Common myeloid progenitor, CD34-positive (primary cell): Measurements from ENCODE around the gene TJP3.

ENCODE experiments used
- CTCF ChIA-PET: fragments of 350-600 bp; sonication (Branson Sonifier 250); formaldehyde crosslinking; loops from one replicate; lab custom pipeline; 2021; ENCODE audit warnings: antibody characterized with exemption; lab: Charles Lee
- POLR2A ChIA-PET: fragments of 350-600 bp; sonication (Branson Sonifier 250); formaldehyde crosslinking; loops from one replicate; lab custom pipeline; 2021; ENCODE audit warnings: antibody characterized with exemption; lab: Charles Lee
- DNase-seq, 3 donors: peaks; one replicate each; pipeline versions ENCODE4 v3.0.0 to v3.0.0-alpha.2; 2013
- H3K27ac ChIP-seq, 2 experiments: 1 replicate in 1 of 2; 2 replicates in 1 of 2; pipeline ENCODE4 v1.7.0; 2013; ENCODE audit warnings: inconsistent platforms in 2 of 2, low read length in 2 of 2, mild to moderate bottlenecking in 2 of 2, low read depth in 1 of 2, moderate library complexity in 1 of 2; ENCODE audit not compliant: severe bottlenecking in 2 of 2, insufficient read depth in 1 of 2, poor library complexity in 1 of 2
- H3K27me3 ChIP-seq, 5 experiments: replicated peaks in 2 of 5; 1 replicate in 3 of 5; 2 replicates in 2 of 5; pipeline versions ENCODE4 v1.6.1 to v1.7.0; 2013; ENCODE audit warnings: low read length in 4 of 5, mild to moderate bottlenecking in 2 of 5, moderate library complexity in 2 of 5, inconsistent platforms in 1 of 5; ENCODE audit not compliant: insufficient read depth in 5 of 5, control insufficient read depth in 4 of 5
- H3K36me3 ChIP-seq, 4 experiments: 1 replicate in 2 of 4; 2 replicates in 2 of 4; pipeline versions ENCODE4 v1.6.1 to v1.7.0; 2013; ENCODE audit warnings: low read length in 3 of 4, control low read depth in 1 of 4, mild to moderate bottlenecking in 1 of 4; ENCODE audit not compliant: control insufficient read depth in 4 of 4, insufficient read depth in 4 of 4
- H3K4me1 ChIP-seq, 4 experiments: 1 replicate in 3 of 4; 2 replicates in 1 of 4; pipeline versions ENCODE4 v1.6.1 to v1.7.1; 2013; ENCODE audit warnings: low read length in 3 of 4, mild to moderate bottlenecking in 3 of 4, control low read depth in 1 of 4, inconsistent platforms in 1 of 4, moderate library complexity in 1 of 4; ENCODE audit not compliant: control insufficient read depth in 4 of 4, insufficient read depth in 4 of 4; ENCODE audit errors: control extremely low read depth in 1 of 4
- H3K4me3 ChIP-seq, 7 experiments: 1 replicate in 4 of 7; 2 replicates in 3 of 7; pipeline versions ENCODE4 v1.5.1 to v1.7.0; 2013; ENCODE audit warnings: mild to moderate bottlenecking in 7 of 7, low read length in 6 of 7, moderate library complexity in 6 of 7, inconsistent platforms in 2 of 7, low read depth in 2 of 7, control low read depth in 1 of 7; ENCODE audit not compliant: insufficient read depth in 4 of 7, control insufficient read depth in 1 of 7; ENCODE audit errors: extremely low read depth in 1 of 7
- H3K9me3 ChIP-seq, 5 experiments: 1 replicate in 4 of 5; 2 replicates in 1 of 5; pipeline versions ENCODE4 v1.6.1 to v1.7.1; 2013; ENCODE audit warnings: low read length in 4 of 5, mild to moderate bottlenecking in 2 of 5, inconsistent platforms in 1 of 5, low read depth in 1 of 5, moderate library complexity in 1 of 5; ENCODE audit not compliant: control insufficient read depth in 4 of 5, insufficient read depth in 2 of 5; ENCODE audit errors: control extremely low read depth in 1 of 5
- WGBS: methylation state at CpG from one replicate; pipeline ENCODE4 v1.1.5; 2013; ENCODE audit not compliant: insufficient coverage; 5-methylcytosine and 5-hydroxymethylcytosine counted together

Gene TJP3

DNA sequence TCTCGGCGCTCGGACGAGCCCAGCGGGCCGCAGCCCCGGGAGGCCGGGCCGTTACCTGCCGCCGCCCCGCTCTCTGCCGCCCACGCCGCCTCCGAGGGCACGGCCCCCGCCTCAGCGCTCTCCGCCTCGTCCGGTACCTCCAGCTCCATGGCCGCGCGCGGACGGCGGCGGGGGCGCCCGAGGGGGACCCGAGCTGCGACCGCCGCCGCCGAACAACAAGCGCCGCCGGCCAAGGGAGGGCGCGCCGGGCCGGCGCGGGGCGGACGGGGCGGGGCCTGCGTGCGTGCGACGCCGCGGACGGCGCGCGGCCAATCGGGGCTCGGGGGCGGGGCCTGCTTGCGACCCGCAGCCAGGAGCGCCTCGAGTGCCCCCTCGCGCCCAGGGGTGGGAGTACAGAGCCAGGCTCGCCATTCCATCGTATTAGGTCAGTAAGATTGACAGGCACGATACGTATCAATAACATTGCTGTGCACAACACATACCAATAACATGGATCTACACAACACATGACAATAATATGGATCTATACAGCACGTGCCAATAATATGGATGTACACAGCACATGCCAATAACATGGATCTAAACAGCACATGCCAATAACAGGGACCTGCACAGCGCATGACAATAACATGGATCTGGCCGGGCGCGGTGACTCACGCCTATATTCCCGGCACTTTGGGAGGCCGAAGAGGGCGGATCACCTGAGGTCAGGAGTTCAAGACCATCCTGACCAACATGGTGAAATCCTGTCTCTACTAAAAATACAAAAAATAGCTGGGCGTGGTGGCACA is 7.7 kb upstream of the TJP3 start, which contains the start of gene PIP5K1C:
Gene PIP5K1C (minus strand): TSS at position 227 of the 791 bp plus-strand sequence. CDS start 78 bp downstream, at position 149.
- peak within 1 kb of the TSS in 1 of 2 experiments; percentile 70 for H3K27ac ChIP-seq
- CTCF ChIA-PET: interaction anchor here (1.2 to 2.1 kb wide), 7 partner anchors 8 to 39 kb away, joined by 3 to 12 read pairs (median 5); no protein-coding TSS in a partner anchor
- peaks cover 0 to 2% (median 0%) of the 10 kb centered on the region in 4 experiments for H3K36me3 ChIP-seq
- peak; percentile 84 to 89 (median 88) for DNase-seq
- no peaks in the 10 kb centered on the region for H3K9me3 ChIP-seq
- H3K27me3 ChIP-seq: no peaks in the 10 kb centered on the region
- POLR2A ChIA-PET: interaction anchor here (2.0 kb wide), 1 partner anchor 30 kb away, joined by 9 read pairs; no protein-coding TSS in a partner anchor
- WGBS: 4% methylated on average over 69 of the region's 82 CpGs
- peaks cover 0 to 28% (median 22%) of the 10 kb centered on the region in 4 experiments for H3K4me1 ChIP-seq
- H3K4me3 ChIP-seq: peak within 1 kb of the TSS; percentile 50 to 87 (median 75)

DNA sequence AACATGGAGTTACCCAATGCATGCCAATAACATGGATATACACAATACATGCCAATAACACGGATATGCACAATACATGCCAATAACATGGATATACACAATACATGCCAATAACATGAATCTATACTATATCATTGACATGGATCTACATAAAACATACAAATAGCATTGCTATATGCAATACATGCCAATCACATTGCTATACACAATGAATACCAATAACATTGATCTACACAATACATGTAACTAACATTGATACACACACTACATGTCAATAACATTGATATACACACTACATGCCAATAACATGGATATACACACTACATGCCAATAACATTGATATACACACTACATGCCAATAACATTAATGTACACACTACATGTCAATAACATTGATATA is 7.0 kb upstream of the TJP3 start:
- ChIA-PET POLR2A (no interaction called here), CTCF (interaction anchor here (1.2 to 2.1 kb wide), 4 partner anchors 9 to 34 kb away, joined by 3 to 12 read pairs (median 7); no protein-coding TSS in a partner anchor)
- Histone ChIP-seq H3K27ac (no peak overlapping the region), H3K36me3 (no peaks in the 10 kb centered on the region), H3K4me1 (peaks cover 0 to 28% (median 22%) of the 10 kb centered on the region in 4 experiments), H3K9me3 (no peaks in the 10 kb centered on the region), H3K27me3 (no peaks in the 10 kb centered on the region), H3K4me3 (no peak overlapping the region)
- DNase-seq: no peak
- 22% methylated on average over 1 of the region's 1 CpG for WGBS

DNA sequence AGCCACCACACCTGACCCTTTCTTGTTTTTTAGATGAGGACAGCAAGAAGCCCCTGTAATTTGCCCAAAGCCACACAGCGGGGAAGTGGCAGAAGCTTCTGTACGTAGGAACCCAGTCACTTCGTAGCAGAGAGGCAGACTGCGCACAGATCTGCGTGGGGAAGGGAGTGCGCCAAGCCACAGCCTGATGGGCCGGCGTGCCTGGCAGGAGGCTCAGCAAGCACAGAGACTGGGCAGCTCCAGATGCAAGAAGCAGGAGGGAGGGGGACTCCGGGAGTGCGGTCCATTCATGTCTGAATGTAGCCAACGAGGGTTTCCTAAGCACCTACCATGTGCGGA is 347 bp upstream of the TJP3 start:
- H3K27me3 ChIP-seq: peaks cover 0 to 3% (median 0%) of the 10 kb centered on the region in 5 experiments
- H3K4me3 ChIP-seq: no peak overlapping the region
- no peaks in the 10 kb centered on the region for H3K36me3 ChIP-seq
- peaks cover 0 to 15% (median 11%) of the 10 kb centered on the region in 4 experiments for H3K4me1 ChIP-seq
- POLR2A ChIA-PET: interaction anchor here (0.5 kb wide), 1 partner anchor 29 kb away, joined by 5 read pairs; no protein-coding TSS in a partner anchor
- CTCF ChIA-PET: interaction anchor here (1.2 to 2.8 kb wide), 5 partner anchors 11 to 141 kb away, joined by 4 to 10 read pairs (median 4); no protein-coding TSS in a partner anchor
- WGBS: 78% methylated on average over 12 of the region's 12 CpGs
- DNase-seq: no peak
- H3K9me3 ChIP-seq: no peaks in the 10 kb centered on the region
- no peak overlapping the region for H3K27ac ChIP-seq

DNA sequence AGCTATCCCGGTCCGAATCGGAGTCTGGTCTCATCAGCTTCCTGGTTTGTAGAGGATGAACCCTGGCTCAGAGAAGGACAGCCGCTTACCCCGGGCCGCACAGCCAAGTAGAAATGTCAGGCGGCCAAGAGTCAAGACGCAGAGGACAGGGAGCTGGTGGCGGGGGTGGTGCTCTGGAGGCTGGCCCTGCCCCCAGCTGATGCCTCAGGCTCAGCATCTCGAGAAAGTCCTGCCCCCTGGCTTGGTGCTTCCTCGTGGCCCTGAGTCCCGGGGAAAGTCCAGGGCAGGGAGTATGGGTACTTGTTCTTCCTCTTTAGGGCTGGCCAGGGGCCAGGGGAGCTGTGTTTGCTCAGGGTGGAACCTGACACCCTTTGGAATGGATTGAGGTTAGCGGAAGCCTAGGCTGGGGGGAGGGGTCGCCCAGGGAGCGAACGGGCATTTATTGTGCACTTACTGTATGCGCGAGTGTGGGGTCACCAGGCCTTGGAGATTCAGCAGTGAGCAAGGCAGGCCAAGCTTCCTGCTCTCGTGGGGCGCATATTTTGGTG is 2.2 kb downstream of the TJP3 start:
- ChIA-PET POLR2A (no interaction called here), CTCF (interaction anchor here (0.9 to 2.5 kb wide), 8 partner anchors 8 to 112 kb away, joined by 3 to 7 read pairs (median 4); partner anchors contain the start of gene MRPL54)
- Histone ChIP-seq H3K9me3 (no peaks in the 10 kb centered on the region), H3K27ac (no peak overlapping the region), H3K4me3 (no peak overlapping the region), H3K4me1 (peaks cover 0 to 21% (median 15%) of the 10 kb centered on the region in 4 experiments), H3K36me3 (no peaks in the 10 kb centered on the region), H3K27me3 (peaks cover 0 to 3% (median 0%) of the 10 kb centered on the region in 5 experiments)
- peak; percentile 63 to 89 (median 89) for DNase-seq
- WGBS: 35% methylated on average over 19 of the region's 20 CpGs

DNA sequence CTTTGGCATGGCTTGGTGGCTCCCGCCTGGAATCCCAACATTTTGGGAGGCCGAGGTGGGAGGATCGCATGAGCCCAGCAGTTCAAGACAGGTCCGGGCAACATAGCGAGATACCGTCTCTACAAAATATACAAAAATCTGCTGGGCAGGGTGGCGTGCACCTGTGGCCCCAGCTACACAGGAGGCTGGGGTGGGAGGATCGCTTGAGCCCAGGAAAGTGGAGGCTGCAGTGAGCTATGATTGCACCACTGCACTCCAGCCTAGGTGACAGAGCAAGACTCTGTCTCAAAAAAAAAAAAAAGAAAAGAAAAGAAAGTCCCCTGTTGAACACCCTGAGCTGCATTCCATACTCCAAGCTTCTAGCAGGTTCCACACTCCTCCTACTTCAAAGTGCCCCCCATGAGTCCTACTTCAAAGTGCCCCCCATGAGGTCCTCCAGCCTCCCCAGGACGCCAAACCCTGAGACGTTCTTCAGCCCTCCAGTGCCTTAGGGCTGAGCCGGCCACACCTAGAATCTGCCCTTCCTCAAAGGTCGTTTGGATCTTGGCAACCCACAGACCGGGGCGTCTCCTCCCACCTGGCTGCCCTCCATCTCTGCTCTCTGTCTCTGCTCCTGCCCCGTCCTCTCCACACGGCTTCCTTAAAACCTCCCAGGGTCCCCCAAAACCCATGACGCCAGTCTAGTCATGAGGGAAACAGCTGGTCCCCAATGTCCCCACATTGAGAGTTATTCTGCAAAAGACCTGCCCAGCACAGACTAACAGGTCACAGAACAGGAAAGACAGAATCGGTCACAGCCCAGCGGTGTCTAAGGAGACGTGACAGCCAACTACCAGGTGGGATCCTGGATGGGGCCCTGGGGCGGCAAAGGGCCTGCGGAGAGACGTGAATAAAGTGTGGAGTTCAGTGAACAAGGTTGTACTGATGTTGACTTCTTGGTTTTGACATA is 4.8 kb downstream of the TJP3 start:
- WGBS: 49% methylated on average over 22 of the region's 23 CpGs
- ChIA-PET POLR2A (no interaction called here), CTCF (interaction anchor here (1.0 to 1.8 kb wide), 2 partner anchors 9 to 86 kb away, joined by 3 to 5 read pairs; no protein-coding TSS in a partner anchor)
- peak in 2 of 3 donors; percentile 69 to 78 for DNase-seq
- Histone ChIP-seq H3K36me3 (no peaks in the 10 kb centered on the region), H3K4me3 (no peak overlapping the region), H3K9me3 (no peaks in the 10 kb centered on the region), H3K27me3 (peaks cover 0 to 1% (median 0%) of the 10 kb centered on the region in 5 experiments), H3K4me1 (peaks cover 0 to 20% (median 13%) of the 10 kb centered on the region in 4 experiments), H3K27ac (no peak overlapping the region)

DNA sequence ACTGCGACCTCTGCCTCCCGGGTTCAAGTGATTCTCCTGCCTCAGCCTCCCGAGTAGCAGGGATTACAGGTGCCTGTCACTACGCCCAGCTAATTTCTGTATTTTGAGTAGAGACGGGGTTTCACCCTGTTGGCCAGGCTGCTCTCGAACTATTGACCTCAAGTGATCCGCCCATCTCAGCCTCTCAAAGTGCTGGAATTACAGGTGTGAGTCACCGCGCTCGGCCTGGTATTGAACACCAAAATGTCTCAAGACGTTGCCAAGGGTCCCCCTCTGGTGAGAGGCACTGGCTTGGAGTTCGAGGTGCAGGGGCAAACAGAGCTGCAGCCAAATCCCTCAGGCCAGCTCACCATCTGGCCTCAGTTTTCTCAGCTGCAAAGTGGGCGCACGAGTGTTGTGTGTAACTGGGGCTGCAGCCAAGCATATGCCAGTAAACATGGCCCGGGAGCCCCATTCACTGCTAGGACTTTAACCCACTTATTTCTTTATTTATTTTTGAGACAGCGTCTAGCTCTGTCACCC is 8.0 kb downstream of the TJP3 start:
- DNase-seq: no peak
- Histone ChIP-seq H3K27me3 (peaks cover 0 to 16% (median 7%) of the 10 kb centered on the region in 5 experiments), H3K4me3 (no peak overlapping the region), H3K4me1 (peaks cover 0 to 8% (median 7%) of the 10 kb centered on the region in 4 experiments), H3K9me3 (no peaks in the 10 kb centered on the region), H3K27ac (no peak overlapping the region), H3K36me3 (no peaks in the 10 kb centered on the region)
- CTCF ChIA-PET: interaction anchor here (1.5 kb wide), 1 partner anchor 19 kb away, joined by 3 read pairs; no protein-coding TSS in a partner anchor
- 94% methylated on average over 16 of the region's 16 CpGs for WGBS
- POLR2A ChIA-PET: interaction anchor here (0.6 kb wide), 1 partner anchor 88 kb away, joined by 3 read pairs; no protein-coding TSS in a partner anchor
